ENCODE data around the gene HCRTR2. TPM values are rescaled to one million over a fixed set of nuclear protein-coding genes. Genes with fewer than 3 reads are reported as not detected.
"Not testable (repeated sequence)": the region's sequence is repeated elsewhere in the genome, so short reads cannot be mapped to it uniquely, and the experiment has no call there.

Gene HCRTR2
- total RNA-seq, 1 donor from 2014 or later: not detected

- Mint-ChIP-seq H3K9me3 (ENCODE audit: low read depth) (peaks cover 5% of the 10 kb centered on the region), H3K27me3 (no peaks in the 10 kb centered on the region), H3K27ac (no peak overlapping the region), H3K4me1 (ENCODE audit: low read depth) (no peaks in the 10 kb centered on the region), H3K4me3 (ENCODE audit: low read depth) (no peak overlapping the region), H3K36me3 (ENCODE audit: insufficient read depth) (no peaks in the 10 kb centered on the region)
- no peak for DNase-seq (ENCODE audit: low spot score, unreplicated experiment)
- TF ChIP-seq CTCF (IDR thresholded peaks at IDR 0.05; ENCODE audit: unreplicated experiment): no peak
Measured at GRCh38 chr6:55141611-55142010, 32.7 kb upstream of the HCRTR2 start.

- no peaks in the 10 kb centered on the region for H3K36me3 Mint-ChIP-seq (ENCODE audit: insufficient read depth)
Measured at GRCh38 chr6:55142610-55143009, 31.7 kb upstream of the HCRTR2 start.

GRCh38 chr6:55153284-55153683 is 21.0 kb upstream of the HCRTR2 start:
- peaks cover 6% of the 10 kb centered on the region for H3K9me3 Mint-ChIP-seq (ENCODE audit: low read depth)
- no peaks in the 10 kb centered on the region for H3K4me1 Mint-ChIP-seq (ENCODE audit: low read depth)
- H3K4me3 Mint-ChIP-seq (ENCODE audit: low read depth): no peak overlapping the region
- H3K36me3 Mint-ChIP-seq (ENCODE audit: insufficient read depth): no peaks in the 10 kb centered on the region
- H3K27me3 Mint-ChIP-seq: no peaks in the 10 kb centered on the region
- no peak for DNase-seq (ENCODE audit: low spot score, unreplicated experiment)
- no peak for TF ChIP-seq CTCF (IDR thresholded peaks at IDR 0.05; ENCODE audit: unreplicated experiment)
- no peak overlapping the region for H3K27ac Mint-ChIP-seq

More at GRCh38 chr6:55142610-55143009, 31.7 kb upstream of the HCRTR2 start:
- H3K27me3 Mint-ChIP-seq: no peaks in the 10 kb centered on the region
- H3K4me3 Mint-ChIP-seq (ENCODE audit: low read depth): no peak overlapping the region
- peaks cover 5% of the 10 kb centered on the region for H3K9me3 Mint-ChIP-seq (ENCODE audit: low read depth)
- no peak for DNase-seq (ENCODE audit: low spot score, unreplicated experiment)
- TF ChIP-seq CTCF (IDR thresholded peaks at IDR 0.05; ENCODE audit: unreplicated experiment): no peak
- no peak overlapping the region for H3K27ac Mint-ChIP-seq
- no peaks in the 10 kb centered on the region for H3K4me1 Mint-ChIP-seq (ENCODE audit: low read depth)

- DNase-seq (ENCODE audit: low spot score, unreplicated experiment); H3K27ac Mint-ChIP-seq; H3K4me1 Mint-ChIP-seq (ENCODE audit: low read depth); H3K4me3 Mint-ChIP-seq (ENCODE audit: low read depth); H3K36me3 Mint-ChIP-seq (ENCODE audit: insufficient read depth); H3K27me3 Mint-ChIP-seq: not testable (repeated sequence)
- H3K9me3 Mint-ChIP-seq (ENCODE audit: low read depth): peaks cover 21% of the 10 kb centered on the region
Measured at GRCh38 chr6:55158784-55159183, 15.5 kb upstream of the HCRTR2 start.

GRCh38 chr6:55167860-55168259 is 6.5 kb upstream of the HCRTR2 start:
- Mint-ChIP-seq H3K4me1 (ENCODE audit: low read depth) (no peaks in the 10 kb centered on the region), H3K9me3 (ENCODE audit: low read depth) (no peaks in the 10 kb centered on the region), H3K4me3 (ENCODE audit: low read depth) (no peak overlapping the region), H3K27ac (no peak overlapping the region), H3K27me3 (peaks cover 5% of the 10 kb centered on the region), H3K36me3 (ENCODE audit: insufficient read depth) (no peaks in the 10 kb centered on the region)
- TF ChIP-seq CTCF (IDR thresholded peaks at IDR 0.05; ENCODE audit: unreplicated experiment): no peak
- no peak for DNase-seq (ENCODE audit: low spot score, unreplicated experiment)

Measured in progenitor cell of endocrine pancreas (in vitro differentiated cells).